AG08395 (cell line): ENCODE measurements around the gene GRIK4.

Experiments
- DNase-seq: peaks from one replicate; pipeline ENCODE4 v3.0.0; 2012; ENCODE audit warnings: mixed read lengths, low spot score

Gene GRIK4

DNA sequence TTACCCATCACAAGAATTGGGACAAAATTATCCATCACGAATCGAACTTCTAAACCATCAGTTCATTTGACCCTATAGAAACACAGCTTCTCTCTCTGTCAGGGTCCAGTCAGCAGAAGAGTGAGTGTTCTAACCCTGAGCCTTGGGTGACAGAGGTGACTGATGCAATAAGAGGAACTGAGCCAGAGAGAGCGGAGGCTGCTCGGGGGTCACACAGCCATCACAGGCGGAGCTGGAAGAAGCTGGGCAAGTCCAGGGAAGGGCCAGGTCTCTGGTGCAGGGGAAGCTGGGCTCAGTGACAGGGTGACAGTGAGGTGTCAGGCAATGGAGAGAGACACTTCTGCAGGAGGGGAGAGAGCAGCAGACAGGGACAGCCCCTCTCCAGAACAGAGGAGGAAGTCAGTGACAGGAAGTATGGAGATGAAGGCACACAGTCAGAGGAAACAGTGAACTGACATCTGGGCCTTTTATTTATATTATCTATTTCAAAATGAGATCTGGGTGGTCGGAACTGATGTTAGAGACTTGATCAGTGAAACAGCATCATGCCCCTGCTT is 328.4 kb downstream of the GRIK4 start:
- DNase-seq, result no peak

DNA sequence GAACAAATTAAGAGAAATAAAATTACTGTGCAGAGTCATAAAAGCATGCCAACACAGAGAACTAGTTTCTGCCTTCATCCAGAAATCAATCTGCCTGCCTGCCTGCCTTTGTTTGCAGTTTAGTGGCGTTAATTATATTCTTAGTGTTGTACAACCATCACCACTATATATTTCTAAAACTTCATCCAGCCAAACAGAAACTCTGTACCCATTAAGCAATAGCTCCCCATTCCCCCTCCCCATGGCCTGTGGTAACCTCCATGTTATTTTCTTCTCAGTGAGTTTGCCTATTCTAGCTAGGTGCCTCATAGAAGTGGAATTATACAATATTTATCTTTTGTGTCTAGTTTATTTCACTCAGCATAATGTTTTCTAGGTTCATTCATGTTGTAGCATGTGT is 329.1 kb downstream of the GRIK4 start:
- no peak for DNase-seq

DNA sequence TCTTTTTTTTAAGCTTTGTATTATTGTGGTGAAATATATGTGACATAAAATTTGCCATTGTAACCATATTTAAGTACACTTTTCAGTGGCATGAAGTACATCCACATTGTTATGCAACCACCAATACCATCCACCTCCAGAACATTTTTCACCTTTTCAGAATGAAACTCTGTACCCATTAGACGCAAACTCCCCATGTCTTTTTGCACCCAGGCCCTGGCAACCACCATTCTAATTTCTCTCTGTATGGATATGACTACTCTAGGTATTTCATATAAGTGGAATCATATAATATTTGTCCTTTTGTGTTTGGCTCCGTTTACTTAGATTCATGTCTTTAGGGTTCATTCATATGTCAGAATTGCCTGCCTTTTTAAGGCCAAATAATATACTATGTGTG is 329.5 kb downstream of the GRIK4 start:
- DNase-seq, result no peak

DNA sequence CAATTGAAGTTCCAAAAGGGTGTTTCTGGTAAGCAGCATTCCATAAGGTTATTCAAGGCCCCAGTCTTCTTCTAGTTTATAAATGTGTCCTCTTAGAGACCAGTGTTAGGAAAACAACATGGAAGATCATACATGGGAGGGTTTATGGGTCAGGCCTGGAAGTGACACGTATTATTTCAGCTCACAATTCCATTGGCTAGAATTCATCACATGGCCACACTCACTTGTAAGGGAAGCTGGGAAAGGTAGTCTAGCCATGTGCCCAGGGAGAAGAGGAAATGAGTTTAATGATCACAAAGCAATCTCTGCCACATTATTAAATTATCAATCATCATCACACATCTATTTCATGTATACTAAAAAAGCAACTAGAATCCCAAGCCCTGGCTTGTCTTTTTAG is 330.6 kb downstream of the GRIK4 start:
- DNase-seq, result no peak

DNA sequence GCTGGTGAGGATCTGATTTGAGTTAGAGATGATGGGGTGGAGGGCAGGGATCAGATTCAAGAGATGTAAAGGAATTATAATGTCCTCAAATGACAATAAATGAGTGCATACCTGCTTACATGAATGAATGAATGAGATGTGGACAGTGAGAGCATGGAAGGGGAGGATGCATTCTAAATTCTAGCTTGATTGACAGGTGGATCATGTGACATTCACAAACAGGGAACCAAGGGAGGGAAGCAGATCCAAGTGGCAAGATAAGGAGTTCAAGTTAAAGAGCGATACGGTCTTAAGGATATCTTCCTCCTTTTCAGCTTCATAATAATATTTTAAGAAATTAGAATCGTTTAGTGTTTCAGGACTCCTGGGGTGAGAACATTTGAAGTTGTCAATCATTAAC is 341.9 kb downstream of the GRIK4 start:
- DNase-seq, result no peak

DNA sequence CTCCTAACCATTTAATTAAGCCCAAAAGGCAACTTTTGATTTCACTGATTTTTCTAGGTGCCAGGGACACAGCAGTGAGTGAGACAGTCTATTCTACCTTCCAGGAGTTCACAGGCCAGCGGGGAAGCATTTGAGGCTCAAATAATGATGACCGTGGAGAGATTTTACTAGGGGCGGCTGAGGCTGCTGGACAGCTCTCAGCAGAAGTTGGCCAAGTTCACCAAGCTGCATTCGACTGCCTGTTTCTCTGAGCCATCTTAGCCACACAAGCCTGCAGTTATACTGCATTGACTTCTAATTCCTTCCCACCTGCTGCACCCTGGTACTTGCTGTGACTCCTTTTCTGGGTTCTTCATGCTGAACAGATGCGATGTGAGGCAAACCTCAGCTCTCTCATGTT is 343.4 kb downstream of the GRIK4 start:
- DNase-seq, result peak; percentile 15

DNA sequence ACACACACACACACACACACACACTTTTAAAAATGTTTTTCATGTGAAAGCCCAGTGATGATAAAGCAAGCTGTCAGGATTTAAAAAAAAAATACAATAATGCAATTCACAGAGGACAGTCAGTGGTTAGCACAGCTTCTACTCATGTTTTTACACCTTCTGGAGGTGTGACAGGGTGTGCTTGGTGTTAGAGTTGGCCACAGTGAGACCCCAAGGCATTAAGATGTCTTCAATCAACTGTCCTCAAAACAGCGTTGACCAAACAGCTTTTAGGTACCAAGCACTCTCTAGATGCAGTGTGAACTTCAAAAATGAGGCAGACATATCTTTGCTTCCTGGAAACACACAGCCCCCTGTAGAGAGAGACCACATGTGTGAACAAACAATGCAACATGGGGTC is 346.0 kb downstream of the GRIK4 start:
- DNase-seq, result no peak

DNA sequence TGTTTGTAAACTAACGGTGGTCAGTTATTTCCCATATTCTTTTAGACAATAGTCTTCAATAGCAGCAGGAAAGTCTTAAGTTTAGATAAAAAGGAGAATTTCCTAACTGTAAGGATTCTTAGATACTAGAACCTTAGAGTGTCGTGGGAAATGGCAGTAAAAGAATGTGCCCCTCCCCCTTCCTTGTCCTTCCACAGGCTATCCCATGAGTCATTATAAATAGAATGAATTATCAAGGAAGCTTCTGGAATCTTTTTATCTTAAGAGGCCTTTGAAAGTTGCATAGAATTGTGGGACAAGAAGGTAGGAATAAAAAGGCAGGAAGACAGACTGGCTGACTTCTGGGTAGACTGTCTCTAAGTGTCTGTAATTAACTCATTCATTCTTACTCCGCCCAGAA is 347.2 kb downstream of the GRIK4 start:
- peak; percentile 33 for DNase-seq

DNA sequence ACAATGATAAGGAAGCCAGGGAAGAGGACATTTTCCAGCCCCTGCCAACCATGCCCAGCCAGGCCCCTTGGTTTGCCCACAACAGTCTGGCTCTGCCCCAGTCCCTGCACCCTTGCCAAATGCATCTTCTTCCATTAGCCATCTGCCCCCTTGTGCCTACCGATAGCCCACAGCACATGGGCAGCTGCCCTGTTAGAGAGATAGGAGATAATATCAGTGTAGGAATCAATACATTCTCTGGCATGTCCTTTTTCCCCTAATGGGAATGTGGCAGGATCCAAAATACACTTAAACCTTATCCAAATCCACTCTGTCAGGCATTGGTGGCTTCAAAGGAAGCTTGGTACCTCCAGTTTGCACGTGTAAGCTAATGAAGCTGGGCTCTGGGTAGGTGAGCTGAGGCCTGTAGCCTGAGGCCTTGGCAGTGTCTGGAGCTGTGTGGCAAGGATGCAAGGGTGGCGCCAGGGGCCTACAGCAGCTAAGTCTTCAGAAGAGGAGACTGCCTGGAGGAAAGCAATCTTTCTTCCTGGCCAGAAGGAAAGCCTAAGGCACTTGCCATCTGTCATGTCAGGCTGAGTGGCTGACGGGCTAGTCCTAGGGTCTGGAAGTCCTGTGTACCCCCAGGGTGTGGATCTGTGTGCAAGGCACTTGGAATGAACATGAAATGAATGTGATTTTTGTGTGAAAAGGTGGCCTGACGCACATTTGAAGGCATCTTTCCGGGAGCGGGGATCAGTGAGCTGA is 348.2 kb downstream of the GRIK4 start:
- no peak for DNase-seq

DNA sequence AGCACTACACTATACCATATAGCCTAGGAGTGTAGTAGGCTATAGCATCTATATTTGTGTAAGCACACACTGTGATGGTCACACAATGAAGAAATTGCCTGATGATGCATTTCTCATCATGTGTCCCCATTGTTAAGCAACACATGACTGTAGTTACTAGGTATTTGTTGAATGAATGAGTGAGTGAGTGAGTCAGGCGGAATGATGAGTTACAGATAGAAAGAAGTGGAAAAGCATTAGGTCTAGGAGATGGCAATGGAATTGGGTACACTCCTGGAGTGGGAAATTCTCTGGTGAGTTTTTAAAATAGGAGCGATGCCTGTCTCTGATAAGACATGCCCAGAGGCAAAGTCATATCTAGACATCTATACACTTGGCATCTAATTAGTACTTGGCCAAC is 351.8 kb downstream of the GRIK4 start:
- peak; percentile 51 for DNase-seq

DNA sequence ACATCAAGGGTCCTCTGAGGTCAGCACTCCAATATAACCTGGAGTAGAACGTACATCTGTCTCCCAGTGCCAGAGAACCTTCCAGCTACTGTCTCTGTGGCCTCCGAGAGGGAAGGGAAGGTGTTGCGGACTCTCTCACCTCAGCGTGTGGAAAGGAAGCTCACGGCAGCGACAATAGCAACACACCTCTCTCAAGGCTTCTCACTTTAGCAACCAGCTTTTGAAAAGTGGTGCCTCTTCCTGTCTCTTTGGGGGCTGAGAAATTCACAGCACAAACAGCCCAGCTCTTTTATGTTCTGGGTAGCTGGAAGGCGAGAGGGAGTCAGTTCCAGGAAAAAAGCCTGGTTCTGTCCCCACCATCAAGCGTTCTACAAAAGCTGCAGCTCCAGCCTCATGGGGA is 355.5 kb downstream of the GRIK4 start:
- DNase-seq, result no peak

DNA sequence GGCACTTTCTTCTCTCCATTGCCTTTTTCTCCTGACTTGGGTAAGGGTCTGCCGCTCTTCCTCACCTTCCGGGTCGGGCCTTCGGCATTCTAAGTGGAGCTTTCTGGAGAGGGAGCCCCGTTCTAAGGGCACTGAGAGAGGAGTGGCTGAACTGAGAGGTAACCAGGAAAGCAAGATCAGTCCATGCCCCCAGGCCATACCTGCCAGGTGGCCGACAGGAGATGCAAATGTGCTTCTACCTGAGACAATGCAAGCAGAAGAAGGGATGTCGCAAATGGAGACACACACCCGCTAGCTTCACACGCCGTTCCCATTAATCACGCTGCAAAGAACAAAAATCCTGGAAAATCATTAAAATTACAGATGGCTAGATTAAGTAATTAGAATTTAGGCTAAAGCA is 356.0 kb downstream of the GRIK4 start:
- DNase-seq, result no peak

DNA sequence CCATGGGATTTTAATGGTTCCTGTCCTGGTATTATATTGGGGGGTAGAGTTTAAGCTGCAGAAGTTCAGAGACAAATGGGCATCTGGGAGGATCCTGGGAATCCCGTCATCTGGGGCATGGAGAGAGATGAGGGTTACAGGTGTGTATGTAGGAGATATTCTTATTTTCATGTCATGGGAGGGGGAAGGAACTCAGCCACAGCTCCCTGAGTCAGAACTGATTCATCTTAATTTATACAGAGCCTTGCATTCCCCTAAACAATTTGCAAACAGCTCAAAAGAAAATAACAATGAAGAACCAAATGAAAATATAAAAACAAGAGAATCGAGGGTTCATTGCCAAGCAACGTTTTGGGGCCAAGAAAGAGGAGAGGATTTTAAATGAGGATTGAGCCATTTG is 356.4 kb downstream of the GRIK4 start:
- DNase-seq, result no peak

DNA sequence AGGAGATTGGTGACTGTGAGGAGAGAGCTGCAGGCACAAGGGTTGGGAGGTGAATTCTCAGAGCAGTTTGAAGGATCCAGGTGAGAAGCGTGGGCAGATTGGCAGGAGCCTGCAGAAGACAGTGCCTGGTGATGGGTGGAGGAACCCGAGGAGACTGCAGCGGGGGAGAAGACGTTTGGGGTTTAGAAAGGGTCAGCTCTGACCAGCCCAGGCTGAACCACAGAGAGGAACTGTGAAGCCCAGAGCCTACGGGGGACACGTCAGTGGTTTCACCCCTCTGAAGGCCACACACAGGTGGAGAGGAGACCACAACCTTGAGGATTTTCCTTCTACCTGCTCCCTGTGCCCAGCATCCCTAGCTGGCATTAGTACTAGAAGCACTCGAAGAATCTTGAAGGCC is 357.5 kb downstream of the GRIK4 start:
- no peak for DNase-seq

DNA sequence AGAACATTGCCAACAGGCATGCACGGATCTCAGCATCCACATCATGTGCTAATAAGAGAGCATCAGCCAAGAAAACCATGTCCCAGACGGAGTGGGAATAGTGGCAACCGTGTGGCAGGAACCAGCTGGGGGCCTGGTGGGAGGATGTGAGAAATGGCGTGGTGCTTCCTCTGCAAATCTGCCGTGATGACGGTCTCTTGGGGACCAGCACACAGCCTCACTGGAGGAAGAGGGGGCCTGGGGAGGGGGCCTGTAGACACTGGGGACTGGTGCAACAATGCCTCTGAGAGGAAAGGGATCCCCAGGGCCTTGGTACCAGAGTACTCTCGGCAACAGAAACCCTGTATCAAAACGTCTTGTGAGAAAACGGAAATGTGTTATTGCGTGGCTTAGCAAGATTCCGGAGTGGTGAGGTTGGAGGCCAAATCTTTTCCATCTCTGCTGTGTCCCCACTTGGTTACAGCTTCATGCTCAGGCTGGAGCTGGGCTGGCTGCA is 358.0 kb downstream of the GRIK4 start:
- peak; percentile 21 for DNase-seq

DNA sequence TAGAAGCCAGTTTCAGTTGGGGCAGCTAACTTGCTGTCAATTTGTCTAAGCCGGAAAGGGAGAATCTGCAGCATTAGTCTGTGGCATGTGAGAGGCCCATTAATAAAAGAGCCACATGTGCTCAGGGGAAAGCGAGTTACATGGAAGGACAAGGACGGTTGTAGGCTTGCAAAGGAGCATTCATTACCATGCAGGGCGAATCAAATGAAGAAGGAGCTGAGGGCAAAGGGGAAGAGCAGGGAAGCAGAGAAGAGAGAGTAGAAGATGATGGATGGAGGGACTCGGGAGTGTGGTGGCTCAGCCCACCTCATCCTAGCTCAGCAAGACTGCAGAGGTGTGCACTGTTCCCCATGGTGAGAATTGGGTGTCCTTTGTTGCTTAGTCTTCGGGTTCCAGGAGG is 359.6 kb downstream of the GRIK4 start:
- no peak for DNase-seq

DNA sequence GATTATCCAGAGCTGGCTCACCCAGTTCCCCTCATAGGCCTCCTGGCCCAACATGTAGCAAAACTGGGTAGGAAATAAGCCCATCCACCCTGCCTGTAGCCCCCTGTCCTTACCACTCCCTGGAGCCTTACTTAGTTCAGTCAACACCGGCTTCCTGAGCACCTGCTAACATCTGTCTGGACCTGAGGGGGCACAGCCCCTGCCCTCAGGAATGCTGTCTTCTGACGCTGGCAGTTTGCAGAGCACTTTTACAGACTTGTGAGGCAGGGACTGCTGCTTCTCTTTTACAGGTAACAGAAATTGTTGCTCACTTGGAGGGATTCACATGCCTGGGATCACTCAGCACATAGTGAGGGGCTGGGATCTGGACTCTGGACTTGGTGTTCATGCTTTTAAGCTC is 360.4 kb downstream of the GRIK4 start:
- DNase-seq, result no peak

DNA sequence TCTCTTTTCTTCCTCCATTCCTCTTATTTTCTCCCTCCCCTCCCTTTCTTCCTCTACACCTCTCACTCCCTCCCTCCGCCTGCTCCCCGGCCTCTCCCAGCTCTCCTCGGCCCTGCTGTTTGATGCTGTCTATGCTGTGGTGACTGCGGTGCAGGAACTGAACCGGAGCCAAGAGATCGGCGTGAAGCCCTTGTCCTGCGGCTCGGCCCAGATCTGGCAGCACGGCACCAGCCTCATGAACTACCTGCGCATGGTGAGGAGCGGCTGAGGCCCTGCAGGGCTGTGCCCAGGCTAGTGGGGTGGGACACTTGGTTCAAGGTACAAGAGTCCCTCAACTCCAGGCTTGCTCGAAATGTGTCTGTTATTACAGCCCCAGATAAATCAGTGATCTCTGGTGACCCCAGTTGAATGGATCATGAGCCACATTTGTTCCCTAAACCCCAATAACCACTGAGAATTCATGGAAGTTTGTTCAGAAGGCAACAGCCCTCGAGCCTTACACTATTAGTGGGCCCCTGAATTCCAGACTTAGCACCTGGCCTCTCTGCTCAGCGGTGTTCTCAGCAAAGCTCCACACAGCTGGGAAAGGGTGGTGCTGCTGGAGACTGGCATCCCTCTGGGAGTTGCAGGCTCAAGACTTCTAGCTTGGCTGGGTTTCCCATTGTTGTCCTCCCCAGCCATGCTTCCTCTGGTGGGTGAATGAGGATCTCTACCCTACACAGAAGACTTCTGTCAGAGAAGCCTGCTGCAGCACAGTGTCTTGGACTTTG is 362.6 kb downstream of the GRIK4 start:
- no peak for DNase-seq

DNA sequence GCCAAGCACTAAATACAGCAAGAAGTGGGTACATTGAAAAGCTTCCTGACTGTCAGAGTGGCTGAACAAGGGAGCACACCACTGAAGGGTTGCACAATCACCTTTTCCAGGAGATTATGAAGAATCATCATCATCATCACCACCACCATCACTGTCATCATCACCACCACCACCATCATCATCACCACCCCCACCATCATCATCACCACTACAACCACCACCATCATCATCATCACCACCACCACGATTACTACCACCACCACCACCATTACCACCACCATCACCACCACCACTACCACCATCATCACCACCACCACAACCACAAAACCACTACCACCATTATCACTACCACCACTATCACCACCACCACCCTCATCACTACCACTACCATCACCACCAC is 364.4 kb downstream of the GRIK4 start:
- no peak for DNase-seq

DNA sequence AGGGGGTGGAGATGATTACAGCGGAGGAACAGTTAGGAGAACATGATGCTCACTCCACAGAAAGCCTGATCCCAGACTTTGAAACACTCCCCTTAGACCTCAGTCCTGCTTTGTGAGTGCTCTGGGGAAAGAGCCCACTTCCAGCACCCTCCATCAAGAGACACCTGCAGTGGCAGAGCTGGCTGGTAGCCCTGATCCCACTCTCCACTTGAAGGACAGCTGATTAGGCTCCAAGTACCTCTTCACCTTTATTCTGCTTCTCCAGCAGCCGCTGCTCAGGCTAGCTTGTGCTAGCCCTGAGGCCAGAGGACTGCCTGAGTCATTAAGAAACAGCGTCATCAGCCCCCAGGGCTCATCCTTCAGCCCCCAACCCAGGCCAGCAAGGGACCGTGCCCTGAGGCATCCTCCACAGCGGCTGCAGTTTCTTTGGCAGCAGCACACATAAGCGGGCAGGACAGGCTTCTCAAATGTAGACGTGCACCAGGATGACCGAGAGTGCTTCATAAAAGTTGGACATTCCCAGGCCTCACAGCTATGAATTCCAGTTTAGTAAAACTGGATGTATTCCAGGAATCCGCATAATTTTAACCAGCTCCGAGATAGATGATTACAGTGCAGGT is 366.3 kb downstream of the GRIK4 start:
- DNase-seq, result no peak

DNA sequence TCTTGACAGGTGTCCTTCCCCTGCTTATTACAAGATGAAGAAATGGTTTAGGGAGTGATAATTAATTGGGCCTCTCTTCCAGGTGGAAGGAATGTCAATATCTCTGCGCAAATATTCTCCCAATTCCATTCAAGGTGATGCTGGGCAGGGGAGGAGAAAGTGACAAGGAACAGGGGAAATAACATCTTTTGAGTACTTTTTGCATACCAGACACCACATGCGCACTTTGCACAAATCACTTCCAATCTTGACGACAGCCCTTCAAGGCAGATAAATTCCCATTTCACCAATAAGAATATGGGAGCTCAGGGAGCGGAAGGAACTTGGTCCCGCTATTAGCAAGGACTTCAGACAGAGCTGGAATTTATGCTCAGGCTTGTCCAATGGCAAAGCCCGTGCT is 367.2 kb downstream of the GRIK4 start:
- DNase-seq, result no peak

DNA sequence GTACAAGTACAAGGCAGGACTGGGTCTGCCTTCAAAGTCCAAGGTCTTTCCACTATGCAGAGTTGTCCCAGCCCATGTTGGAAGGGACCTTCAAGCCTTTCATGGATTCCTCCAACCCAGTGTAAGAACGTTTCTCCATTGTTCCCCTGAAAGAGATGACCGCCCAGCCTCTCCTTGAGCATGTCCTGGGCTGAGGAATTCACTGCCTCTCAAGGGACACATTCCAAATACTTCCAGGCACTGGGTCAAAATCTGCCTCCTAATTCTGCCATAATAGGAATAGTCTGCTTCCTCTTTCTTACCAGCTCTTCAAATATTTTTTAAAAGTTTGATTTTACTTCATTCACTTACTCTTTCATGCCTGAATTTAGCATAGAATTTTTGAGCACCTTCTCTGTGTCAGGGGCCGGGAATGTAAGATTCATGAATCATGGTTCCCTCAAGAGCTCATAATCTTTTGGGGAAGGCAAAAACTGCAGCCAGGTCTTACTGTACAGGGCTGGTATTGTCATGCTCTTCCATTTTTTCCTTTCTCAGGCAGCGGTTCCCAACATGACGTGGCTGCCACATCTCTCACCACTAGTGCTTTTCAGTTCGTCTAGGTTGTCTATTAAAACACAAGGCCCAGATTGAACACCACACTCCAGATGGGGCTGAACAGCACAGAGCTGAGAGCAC is 369.1 kb downstream of the GRIK4 start:
- DNase-seq, result peak; percentile 21
